GM12878 (cell line): ENCODE results near the gene PRSS37. TPM values are rescaled to one million over a fixed set of nuclear protein-coding genes. Genes with fewer than 3 reads are reported as not detected.
A peak's percentile ranks its signal among the peaks of the same experiment; 100 is the strongest.

Experiments used
- ATAC-seq: fragments of 200-7000 bp; cut with Tn5 transposase; 3 replicates; pipeline ENCODE4 v1.9.1; 2020; ENCODE audit warnings: mild to moderate bottlenecking, moderate library complexity
- BruUV-seq: library from RNA; stranded (reverse); fragments of 400-500 nt; replicated peaks from 2 replicates; lab custom pipeline; 2021; lab: Mats Ljungman, UMichigan
- CTCF ChIA-PET: fragments of 300-600 bp; sonication (Branson Sonifier 250); formaldehyde crosslinking; extraction: SDS; loops from one replicate; lab custom pipeline; 2021; ENCODE audit warnings: inconsistent platforms; lab: Yijun Ruan, JAX
- POLR2A ChIA-PET: fragments of 350-600 bp; formaldehyde crosslinking; extraction: SDS; loops from one replicate; lab custom pipeline; 2021; ENCODE audit warnings: inconsistent platforms; lab: Charles Lee
- RAD21 ChIA-PET: fragments of 300-600 bp; sonication (Branson Sonifier 250); formaldehyde crosslinking; loops from one replicate; lab custom pipeline; 2023; ENCODE audit warnings: antibody characterized with exemption; ENCODE audit not compliant: unreplicated experiment; lab: Charles Lee
- SMC1A ChIA-PET: fragments of 300-600 bp; sonication (Branson Sonifier 250); formaldehyde crosslinking; loops from one replicate; lab custom pipeline; 2023; ENCODE audit not compliant: unreplicated experiment, uncharacterized antibody; lab: Charles Lee
- DNase-seq: peaks from one replicate; pipeline ENCODE4 v3.0.0-alpha.2; 2011; ENCODE audit warnings: low read depth, low spot score
- FAIRE-seq: peaks from 3 replicates; lab custom pipeline; 2011; peaks lifted over from hg19 to GRCh38; lab: Jason Lieb, UNC
- H2AFZ ChIP-seq: 2 replicates; pipeline ENCODE4 v1.6.0; 2011; ENCODE audit warnings: low read depth, low read length, control low read depth; ENCODE audit not compliant: control insufficient read depth
- H3K27ac ChIP-seq: 2 replicates; pipeline ENCODE4 v1.5.1; 2011; ENCODE audit warnings: control low read depth; ENCODE audit not compliant: control insufficient read depth, insufficient read depth
- H3K27me3 ChIP-seq, 2 experiments: replicated peaks in 1 of 2; 2 replicates each; pipeline versions ENCODE4 v1.6.0 to v1.6.1; 2011; ENCODE audit warnings: low read length in 1 of 2; ENCODE audit not compliant: control insufficient read depth in 2 of 2, insufficient read depth in 2 of 2
- H3K36me3 ChIP-seq, 2 experiments: 2 replicates each; pipeline ENCODE4 v1.5.1; 2011; ENCODE audit warnings: low read length in 1 of 2; ENCODE audit not compliant: control insufficient read depth in 2 of 2, insufficient read depth in 2 of 2
- H3K4me1 ChIP-seq: 2 replicates; pipeline ENCODE4 v1.6.1; 2011; ENCODE audit warnings: mild to moderate bottlenecking, low read length, moderate library complexity, mixed read lengths; ENCODE audit not compliant: control insufficient read depth, insufficient read depth
- H3K4me2 ChIP-seq: 2 replicates; pipeline ENCODE4 v1.6.0; 2011; ENCODE audit warnings: control low read depth; ENCODE audit not compliant: control insufficient read depth, insufficient read depth
- H3K4me3 ChIP-seq: fragments of 200-600 bp; sonication (generic); 2 replicates; pipeline ENCODE4 v1.5.1; 2016
- H3K79me2 ChIP-seq: 2 replicates; pipeline ENCODE4 v1.6.0; 2011; ENCODE audit warnings: low read length; ENCODE audit not compliant: control insufficient read depth, insufficient read depth
- H3K9ac ChIP-seq: 2 replicates; pipeline ENCODE4 v1.8.0; 2011; ENCODE audit warnings: low read length, control low read depth, mixed read lengths; ENCODE audit not compliant: control insufficient read depth, insufficient read depth
- H3K9me3 ChIP-seq: replicated peaks from 3 replicates; pipeline ENCODE4 v1.5.1; 2011; ENCODE audit warnings: mild to moderate bottlenecking, low read length; ENCODE audit not compliant: control insufficient read depth, insufficient read depth
- H4K20me1 ChIP-seq: 2 replicates; pipeline ENCODE4 v1.6.0; 2011; ENCODE audit not compliant: control insufficient read depth, insufficient read depth
- ATF7 ChIP-seq: fragments of 450-650 bp; IDR thresholded peaks from 2 replicates; pipeline ENCODE4 v1.6.1; 2016; ENCODE audit warnings: low read depth, mild to moderate bottlenecking
- BCL11A ChIP-seq: IDR thresholded peaks from 2 replicates; pipeline ENCODE4 v1.6.1; 2011; ENCODE audit warnings: low read depth, low read length
- CREM ChIP-seq: IDR thresholded peaks from 2 replicates; pipeline ENCODE4 v1.6.1; 2014; ENCODE audit warnings: antibody characterized with exemption, low read depth
- HCFC1 ChIP-seq: fragments of 150-350 bp; IDR thresholded peaks from 2 replicates; pipeline ENCODE4 v1.6.1; 2014; ENCODE audit warnings: low read length
- PAX8 ChIP-seq: fragments of 450-650 bp; IDR thresholded peaks from 2 replicates; pipeline ENCODE4 v1.6.1; 2017; ENCODE audit warnings: mild to moderate bottlenecking, moderate library complexity
- SMAD1 ChIP-seq: fragments of 450-650 bp; IDR thresholded peaks from 2 replicates; pipeline ENCODE4 v1.6.1; 2018; ENCODE audit warnings: mild to moderate bottlenecking, low read depth; ENCODE audit not compliant: partially characterized antibody
- SUPT20H ChIP-seq: IDR thresholded peaks from 2 replicates; pipeline ENCODE4 v1.6.1; 2011; ENCODE audit warnings: low read depth, mild to moderate bottlenecking, low read length, moderate library complexity, borderline replicate concordance; ENCODE audit not compliant: control insufficient read depth
- SUZ12 ChIP-seq: fragments of 200-600 bp; sonication (generic); IDR thresholded peaks from one replicate; pipeline ENCODE4 v1.6.1; 2018; ENCODE audit warnings: antibody characterized with exemption, mild to moderate bottlenecking; ENCODE audit not compliant: unreplicated experiment
- TCF7 ChIP-seq: IDR thresholded peaks from 2 replicates; pipeline ENCODE4 v1.6.1; 2014; ENCODE audit warnings: antibody characterized with exemption, borderline replicate concordance
- WGBS: methylation state at CpG from one replicate; pipeline ENCODE4 v1.1.6; 2016; ENCODE audit warnings: low lambda C conversion rate; ENCODE audit not compliant: insufficient replicate concordance, insufficient coverage; ENCODE audit errors: missing lambda C conversion rate; 5-methylcytosine and 5-hydroxymethylcytosine counted together
- in situ Hi-C: fragments of 300-500 bp; cut with MboI; formaldehyde crosslinking; loops from 9 replicates; pipeline ENCODE4 v1.14.3; 2018; ENCODE audit warnings: mixed read lengths
- intact Hi-C: fragments of 100-400 bp; cut with micrococcal nuclease; formaldehyde crosslinking; loops from one replicate; pipeline ENCODE4 v1.14.2; 2022; ENCODE audit not compliant: unreplicated experiment
- polyA plus RNA-seq, 11 experiments: library from polyadenylated mRNA; depleted of rRNA in 4 of 11; unstranded in 6 of 11; stranded (reverse) in 5 of 11; fragments of >200 nt; fragmentation: Nextera tagmentation in 4 of 11; fragmentation: Illumina TruSeq in 1 of 11; extraction: Ambion mirVana in 4 of 11; extraction: Trizol in 1 of 11; gene quantifications; 1 replicate in 1 of 11; 2 replicates in 10 of 11; pipeline versions ENCODE4 v1.2.1 to v1.2.3, GENCODE V29; 2011 to 2016; ENCODE audit warnings: inconsistent platforms in 2 of 11, missing spikeins in 2 of 11, low read depth in 1 of 11
- total RNA-seq, 4 experiments: library from RNA; depleted of rRNA in 3 of 4; stranded (reverse); fragments of >200 nt in 3 of 4; fragmentation: Illumina TruSeq in 1 of 4; extraction: Trizol in 1 of 4; gene quantifications; 2 replicates each; pipeline versions ENCODE4 v1.2.1 to v1.2.3, GENCODE V29; 2013 to 2021
- TF ChIP-seq, protein P1 (sequence below): fragments of 450-650 bp; IDR thresholded peaks from 2 replicates; pipeline ENCODE4 v1.6.1; 2017; ENCODE audit warnings: mild to moderate bottlenecking, low read depth, inconsistent platforms; ENCODE audit not compliant: poor library complexity, severe bottlenecking
- TF ChIP-seq, protein P2 (sequence below): fragments of 450-650 bp; IDR thresholded peaks from 2 replicates; pipeline ENCODE4 v1.6.1; 2018; ENCODE audit warnings: mild to moderate bottlenecking, low read depth, moderate library complexity; ENCODE audit not compliant: partially characterized antibody
- TF ChIP-seq, protein P3 (sequence below): fragments of 450-650 bp; IDR thresholded peaks from 2 replicates; pipeline ENCODE4 v1.6.1; 2017; ENCODE audit warnings: mild to moderate bottlenecking, moderate library complexity

Gene PRSS37
- total and polyA plus RNA-seq, 10 of the 15 experiments (the other 5 are each of a cell fraction or from before 2014, with no cell fraction given), result not detected

DNA sequence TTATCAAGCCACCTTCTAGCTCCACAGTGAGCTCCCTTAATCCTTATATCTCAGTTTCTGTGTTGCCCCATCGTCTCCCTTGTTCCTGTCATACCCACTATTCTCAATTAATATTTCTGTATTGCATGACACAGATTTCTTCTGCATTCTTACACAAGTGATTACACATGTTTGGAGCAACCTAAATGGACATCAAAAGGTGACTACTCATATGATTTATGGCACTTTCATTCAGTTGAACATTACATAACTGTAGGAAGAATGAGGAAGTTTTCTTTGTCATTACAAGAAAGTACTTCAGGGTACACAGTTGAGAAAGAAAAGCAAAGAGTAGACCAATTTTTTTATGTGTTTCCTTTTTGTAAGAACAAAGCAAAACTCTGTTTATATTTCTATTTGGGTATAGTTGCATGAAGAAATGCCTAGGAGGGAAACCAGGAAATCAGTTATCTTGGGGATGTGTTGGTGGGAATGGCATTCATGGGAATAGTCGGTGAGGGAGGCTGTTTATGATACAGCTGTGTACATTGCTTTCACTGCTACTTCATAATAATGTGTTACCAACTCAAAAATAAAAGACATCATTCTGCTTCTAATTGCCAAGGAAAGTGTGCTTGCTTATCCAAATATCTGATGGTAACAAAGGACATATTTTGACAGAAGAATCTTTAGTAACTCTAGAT, 23.6 kb upstream of the PRSS37 start (continued):
- peak; percentile 44; the same call in 1 of the 2 replicates for TF ChIP-seq TCF7

DNA sequence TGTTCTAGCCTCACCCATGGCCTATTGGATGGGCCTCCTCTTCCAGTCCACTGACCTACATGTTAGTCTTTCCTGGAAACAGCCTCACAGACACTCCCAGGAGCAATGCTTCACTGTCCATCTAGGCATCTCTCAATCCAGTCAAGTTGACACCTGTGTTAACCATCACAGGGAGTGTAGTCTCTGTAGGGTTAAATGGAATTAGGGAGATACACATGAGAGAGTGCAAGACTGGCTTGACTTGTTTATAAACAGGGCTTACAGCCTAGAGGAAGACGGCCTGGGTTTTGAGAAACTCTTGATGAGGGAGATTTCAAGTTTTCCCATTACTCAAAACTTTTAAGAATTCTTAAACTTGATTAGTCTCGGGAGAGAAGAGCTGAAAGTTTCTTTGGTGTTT, 18.9 kb upstream of the PRSS37 start:
- TF ChIP-seq, protein P1, sequence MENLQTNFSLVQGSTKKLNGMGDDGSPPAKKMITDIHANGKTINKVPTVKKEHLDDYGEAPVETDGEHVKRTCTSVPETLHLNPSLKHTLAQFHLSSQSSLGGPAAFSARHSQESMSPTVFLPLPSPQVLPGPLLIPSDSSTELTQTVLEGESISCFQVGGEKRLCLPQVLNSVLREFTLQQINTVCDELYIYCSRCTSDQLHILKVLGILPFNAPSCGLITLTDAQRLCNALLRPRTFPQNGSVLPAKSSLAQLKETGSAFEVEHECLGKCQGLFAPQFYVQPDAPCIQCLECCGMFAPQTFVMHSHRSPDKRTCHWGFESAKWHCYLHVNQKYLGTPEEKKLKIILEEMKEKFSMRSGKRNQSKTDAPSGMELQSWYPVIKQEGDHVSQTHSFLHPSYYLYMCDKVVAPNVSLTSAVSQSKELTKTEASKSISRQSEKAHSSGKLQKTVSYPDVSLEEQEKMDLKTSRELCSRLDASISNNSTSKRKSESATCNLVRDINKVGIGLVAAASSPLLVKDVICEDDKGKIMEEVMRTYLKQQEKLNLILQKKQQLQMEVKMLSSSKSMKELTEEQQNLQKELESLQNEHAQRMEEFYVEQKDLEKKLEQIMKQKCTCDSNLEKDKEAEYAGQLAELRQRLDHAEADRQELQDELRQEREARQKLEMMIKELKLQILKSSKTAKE, result no peak
- TF ChIP-seq HCFC1 (no peak), CREM (no peak), BCL11A (no peak), PAX8 (no peak), ATF7 (no peak), SMAD1 (no peak), SUZ12 (no peak), SUPT20H (no peak)
- TF ChIP-seq, protein P2, sequence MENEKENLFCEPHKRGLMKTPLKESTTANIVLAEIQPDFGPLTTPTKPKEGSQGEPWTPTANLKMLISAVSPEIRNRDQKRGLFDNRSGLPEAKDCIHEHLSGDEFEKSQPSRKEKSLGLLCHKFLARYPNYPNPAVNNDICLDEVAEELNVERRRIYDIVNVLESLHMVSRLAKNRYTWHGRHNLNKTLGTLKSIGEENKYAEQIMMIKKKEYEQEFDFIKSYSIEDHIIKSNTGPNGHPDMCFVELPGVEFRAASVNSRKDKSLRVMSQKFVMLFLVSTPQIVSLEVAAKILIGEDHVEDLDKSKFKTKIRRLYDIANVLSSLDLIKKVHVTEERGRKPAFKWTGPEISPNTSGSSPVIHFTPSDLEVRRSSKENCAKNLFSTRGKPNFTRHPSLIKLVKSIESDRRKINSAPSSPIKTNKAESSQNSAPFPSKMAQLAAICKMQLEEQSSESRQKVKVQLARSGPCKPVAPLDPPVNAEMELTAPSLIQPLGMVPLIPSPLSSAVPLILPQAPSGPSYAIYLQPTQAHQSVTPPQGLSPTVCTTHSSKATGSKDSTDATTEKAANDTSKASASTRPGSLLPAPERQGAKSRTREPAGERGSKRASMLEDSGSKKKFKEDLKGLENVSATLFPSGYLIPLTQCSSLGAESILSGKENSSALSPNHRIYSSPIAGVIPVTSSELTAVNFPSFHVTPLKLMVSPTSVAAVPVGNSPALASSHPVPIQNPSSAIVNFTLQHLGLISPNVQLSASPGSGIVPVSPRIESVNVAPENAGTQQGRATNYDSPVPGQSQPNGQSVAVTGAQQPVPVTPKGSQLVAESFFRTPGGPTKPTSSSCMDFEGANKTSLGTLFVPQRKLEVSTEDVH, result no peak
- TF ChIP-seq, protein P3, sequence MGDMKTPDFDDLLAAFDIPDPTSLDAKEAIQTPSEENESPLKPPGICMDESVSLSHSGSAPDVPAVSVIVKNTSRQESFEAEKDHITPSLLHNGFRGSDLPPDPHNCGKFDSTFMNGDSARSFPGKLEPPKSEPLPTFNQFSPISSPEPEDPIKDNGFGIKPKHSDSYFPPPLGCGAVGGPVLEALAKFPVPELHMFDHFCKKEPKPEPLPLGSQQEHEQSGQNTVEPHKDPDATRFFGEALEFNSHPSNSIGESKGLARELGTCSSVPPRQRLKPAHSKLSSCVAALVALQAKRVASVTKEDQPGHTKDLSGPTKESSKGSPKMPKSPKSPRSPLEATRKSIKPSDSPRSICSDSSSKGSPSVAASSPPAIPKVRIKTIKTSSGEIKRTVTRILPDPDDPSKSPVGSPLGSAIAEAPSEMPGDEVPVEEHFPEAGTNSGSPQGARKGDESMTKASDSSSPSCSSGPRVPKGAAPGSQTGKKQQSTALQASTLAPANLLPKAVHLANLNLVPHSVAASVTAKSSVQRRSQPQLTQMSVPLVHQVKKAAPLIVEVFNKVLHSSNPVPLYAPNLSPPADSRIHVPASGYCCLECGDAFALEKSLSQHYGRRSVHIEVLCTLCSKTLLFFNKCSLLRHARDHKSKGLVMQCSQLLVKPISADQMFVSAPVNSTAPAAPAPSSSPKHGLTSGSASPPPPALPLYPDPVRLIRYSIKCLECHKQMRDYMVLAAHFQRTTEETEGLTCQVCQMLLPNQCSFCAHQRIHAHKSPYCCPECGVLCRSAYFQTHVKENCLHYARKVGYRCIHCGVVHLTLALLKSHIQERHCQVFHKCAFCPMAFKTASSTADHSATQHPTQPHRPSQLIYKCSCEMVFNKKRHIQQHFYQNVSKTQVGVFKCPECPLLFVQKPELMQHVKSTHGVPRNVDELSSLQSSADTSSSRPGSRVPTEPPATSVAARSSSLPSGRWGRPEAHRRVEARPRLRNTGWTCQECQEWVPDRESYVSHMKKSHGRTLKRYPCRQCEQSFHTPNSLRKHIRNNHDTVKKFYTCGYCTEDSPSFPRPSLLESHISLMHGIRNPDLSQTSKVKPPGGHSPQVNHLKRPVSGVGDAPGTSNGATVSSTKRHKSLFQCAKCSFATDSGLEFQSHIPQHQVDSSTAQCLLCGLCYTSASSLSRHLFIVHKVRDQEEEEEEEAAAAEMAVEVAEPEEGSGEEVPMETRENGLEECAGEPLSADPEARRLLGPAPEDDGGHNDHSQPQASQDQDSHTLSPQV, result no peak

More for the DNA sequence above, 18.9 kb upstream of the PRSS37 start:
- FAIRE-seq (no peak), ATAC-seq (no peak), DNase-seq (no peak)
- Histone ChIP-seq H3K9ac (no peak overlapping the region), H3K9me3 (no peaks in the 10 kb centered on the region; the same call in 2 of the 3 replicates), H3K4me2 (no peak overlapping the region), H3K79me2 (no peaks in the 10 kb centered on the region), H3K4me3 (no peak overlapping the region), H4K20me1 (no peaks in the 10 kb centered on the region), H2AFZ (no peak overlapping the region), H3K4me1 (no peaks in the 10 kb centered on the region), H3K36me3 (no peaks in the 10 kb centered on the region), H3K27me3 (no peaks in the 10 kb centered on the region; a peak in 1 of 4 replicates), H3K27ac (no peak overlapping the region)
- POLR2A ChIA-PET, result no interaction called here
- CTCF ChIA-PET, result interaction anchor here (1.4 kb wide), 1 partner anchor 17 kb away, joined by 4 read pairs; no protein-coding TSS in a partner anchor
- in situ Hi-C loops (no loop called here), intact Hi-C loops (no loop called here)
- SMC1A ChIA-PET, result no interaction called here
- RAD21 ChIA-PET, result no interaction called here
- WGBS, result 16% methylated on average over 2 of the region's 2 CpGs
- no TSS peak for BruUV-seq
